ENCODE measurements around the gene FBXO2. TPM values are rescaled to one million over a fixed set of nuclear protein-coding genes. Genes with fewer than 3 reads are reported as not detected.

Gene FBXO2
- total RNA-seq, 2 donors from 2014 or later = 14.1 to 16.9 TPM

DNA sequence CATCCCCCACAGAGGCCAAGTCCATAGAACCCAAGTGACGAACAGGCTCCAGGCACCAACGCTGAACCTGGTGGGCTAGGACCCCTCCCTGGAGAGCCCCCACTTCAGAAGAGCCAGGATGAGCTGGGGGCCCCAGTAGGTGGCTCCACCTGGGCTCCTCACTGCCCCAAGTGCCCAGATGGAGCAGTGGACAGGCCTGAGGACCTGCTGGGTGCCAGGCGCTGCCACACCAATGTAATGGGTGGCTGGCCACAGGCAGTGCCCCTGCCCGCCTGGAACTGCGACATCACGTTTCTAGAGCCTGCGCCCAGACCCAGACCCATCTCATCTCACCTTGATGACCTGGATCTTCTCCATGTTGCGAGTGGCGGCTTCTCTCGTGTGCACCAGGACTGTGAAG is 21.1 kb upstream of the FBXO2 start:
- no peak overlapping the region for H3K4me3 ChIP-seq
- TF ChIP-seq CTCF (IDR thresholded peaks at IDR 0.05) (no peak), POLR2AphosphoS5 (IDR thresholded peaks at IDR 0.05) (no peak)
- intact Hi-C loops (cut with DNase I) = no loop called here
- H3K27ac ChIP-seq = no peak overlapping the region
- H3K27me3 ChIP-seq (replicated peaks; ENCODE audit: insufficient read depth) = no peaks in the 10 kb centered on the region
- 91% methylated on average over 8 of the region's 10 CpGs for WGBS
- DNase-seq (ENCODE audit: low spot score) = no peak
- peaks cover 3% of the 10 kb centered on the region for H3K4me1 ChIP-seq (replicated peaks)
- H3K9me3 ChIP-seq = no peaks in the 10 kb centered on the region
- peaks cover 0 to 9% of the 10 kb centered on the region in 2 donors for H3K36me3 ChIP-seq

GRCh38 chr1:11674488-11674887 is 20.3 kb upstream of the FBXO2 start:
- H3K9me3 ChIP-seq = no peaks in the 10 kb centered on the region
- intact Hi-C loops (cut with DNase I) = no loop called here
- H3K27ac ChIP-seq = no peak overlapping the region
- H3K27me3 ChIP-seq (replicated peaks; ENCODE audit: insufficient read depth) = no peaks in the 10 kb centered on the region
- H3K4me1 ChIP-seq (replicated peaks) = no peaks in the 10 kb centered on the region
- no peak for DNase-seq (ENCODE audit: low spot score)
- TF ChIP-seq POLR2AphosphoS5 (IDR thresholded peaks at IDR 0.05) = no peak
- no peak for TF ChIP-seq POLR2A (IDR thresholded peaks at IDR 0.05)
- TF ChIP-seq CTCF (IDR thresholded peaks at IDR 0.05) = no peak
- WGBS = 97% methylated on average over 12 of the region's 14 CpGs
- peaks cover 0 to 9% of the 10 kb centered on the region in 2 donors for H3K36me3 ChIP-seq
- no peak overlapping the region for H3K4me3 ChIP-seq

DNA sequence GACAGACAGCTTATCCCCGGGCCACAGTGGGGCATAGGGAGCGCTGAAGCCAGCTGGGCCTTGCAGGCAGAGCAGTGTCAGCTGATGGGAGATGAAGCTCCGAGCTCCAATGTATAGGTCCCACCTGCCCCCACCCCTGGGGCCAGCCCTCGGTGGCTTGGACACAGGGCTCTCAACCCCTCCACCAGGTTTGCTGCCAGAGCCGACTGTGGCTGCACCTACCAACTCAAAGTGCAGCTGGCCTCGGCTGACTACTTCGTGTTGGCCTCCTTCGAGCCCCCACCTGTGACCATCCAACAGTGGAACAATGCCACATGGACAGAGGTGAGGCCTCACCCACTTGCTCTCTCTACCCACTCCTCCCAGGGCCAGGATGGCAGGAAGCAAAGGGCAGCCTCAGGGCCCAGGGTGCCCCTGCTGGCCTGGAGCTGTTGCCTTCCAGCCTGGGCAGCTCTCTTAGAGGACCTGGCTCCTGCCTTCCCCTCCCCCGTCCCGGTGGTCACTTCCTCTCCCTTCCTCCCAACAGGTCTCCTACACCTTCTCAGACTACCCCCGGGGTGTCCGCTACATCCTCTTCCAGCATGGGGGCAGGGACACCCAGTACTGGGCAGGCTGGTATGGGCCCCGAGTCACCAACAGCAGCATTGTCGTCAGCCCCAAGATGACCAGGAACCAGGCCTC is 19.0 kb upstream of the FBXO2 start:
- Histone ChIP-seq H3K4me1 (replicated peaks) (no peaks in the 10 kb centered on the region), H3K27ac (no peak overlapping the region), H3K27me3 (replicated peaks; ENCODE audit: insufficient read depth) (no peaks in the 10 kb centered on the region), H3K9me3 (no peaks in the 10 kb centered on the region), H3K4me3 (no peak overlapping the region), H3K36me3 (peaks cover 0 to 9% of the 10 kb centered on the region in 2 donors)
- no peak for DNase-seq (ENCODE audit: low spot score)
- TF ChIP-seq POLR2A (IDR thresholded peaks at IDR 0.05) (no peak), CTCF (IDR thresholded peaks at IDR 0.05) (no peak), POLR2AphosphoS5 (IDR thresholded peaks at IDR 0.05) (no peak)
- 81% methylated on average over 12 of the region's 14 CpGs for WGBS
- intact Hi-C loops (cut with DNase I) = no loop called here

GRCh38 chr1:11671544-11672286 is 17.5 kb upstream of the FBXO2 start:
- 91% methylated on average over 12 of the region's 14 CpGs for WGBS
- H3K36me3 ChIP-seq = peaks cover 0 to 9% of the 10 kb centered on the region in 2 donors
- no peaks in the 10 kb centered on the region for H3K27me3 ChIP-seq (replicated peaks; ENCODE audit: insufficient read depth)
- no peak overlapping the region for H3K27ac ChIP-seq
- no peaks in the 10 kb centered on the region for H3K9me3 ChIP-seq
- DNase-seq (ENCODE audit: low spot score) = no peak
- intact Hi-C loops (cut with DNase I) = no loop called here
- H3K4me3 ChIP-seq = no peak overlapping the region
- TF ChIP-seq CTCF (IDR thresholded peaks at IDR 0.05) (no peak), POLR2AphosphoS5 (IDR thresholded peaks at IDR 0.05) (no peak), POLR2A (IDR thresholded peaks at IDR 0.05) (no peak)
- no peaks in the 10 kb centered on the region for H3K4me1 ChIP-seq (replicated peaks)

DNA sequence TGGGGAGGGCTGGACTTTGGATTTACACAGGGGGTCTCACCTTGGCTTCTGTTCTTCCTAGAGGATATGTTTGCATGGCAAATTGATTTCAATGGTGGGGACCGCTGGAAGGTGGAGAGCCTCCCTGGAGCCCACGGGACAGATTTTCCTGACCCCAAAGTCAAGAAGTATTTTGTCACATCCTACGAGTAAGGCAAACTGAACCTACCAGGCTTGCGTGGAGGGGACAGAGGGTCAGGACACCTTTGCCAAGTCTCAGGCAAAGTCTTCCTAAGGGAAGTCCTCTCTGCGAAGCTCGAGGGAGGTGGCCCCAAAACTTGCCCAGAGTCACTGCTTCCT is 16.9 kb upstream of the FBXO2 start:
- WGBS = 88% methylated on average over 6 of the region's 6 CpGs
- intact Hi-C loops (cut with DNase I) = no loop called here
- no peak overlapping the region for H3K4me3 ChIP-seq
- no peak overlapping the region for H3K27ac ChIP-seq
- TF ChIP-seq POLR2A (IDR thresholded peaks at IDR 0.05) (no peak), CTCF (IDR thresholded peaks at IDR 0.05) (no peak), POLR2AphosphoS5 (IDR thresholded peaks at IDR 0.05) (no peak)
- H3K36me3 ChIP-seq = peaks cover 0 to 9% of the 10 kb centered on the region in 2 donors
- no peaks in the 10 kb centered on the region for H3K4me1 ChIP-seq (replicated peaks)
- H3K9me3 ChIP-seq = no peaks in the 10 kb centered on the region
- H3K27me3 ChIP-seq (replicated peaks; ENCODE audit: insufficient read depth) = no peaks in the 10 kb centered on the region
- no peak for DNase-seq (ENCODE audit: low spot score)

Data from prostate gland (tissue), 2 donors.